Stimulated activated CD4-positive, alpha-beta T cell treated with anti-CD3 and anti-CD28 coated beads, Interleukin-1b, Interleukin-23, amount 100 ng/mL, for 48 hours (primary cell): ENCODE measurements around the gene OR2V1.
"Not testable (repeated sequence)": the region's sequence is repeated elsewhere in the genome, so short reads cannot be mapped to it uniquely, and the experiment has no call there.

Experiments
- DNase-seq: peaks from one replicate; pipeline ENCODE4 v3.0.0-alpha.2; 2020

OR2V1 gene, protein sequence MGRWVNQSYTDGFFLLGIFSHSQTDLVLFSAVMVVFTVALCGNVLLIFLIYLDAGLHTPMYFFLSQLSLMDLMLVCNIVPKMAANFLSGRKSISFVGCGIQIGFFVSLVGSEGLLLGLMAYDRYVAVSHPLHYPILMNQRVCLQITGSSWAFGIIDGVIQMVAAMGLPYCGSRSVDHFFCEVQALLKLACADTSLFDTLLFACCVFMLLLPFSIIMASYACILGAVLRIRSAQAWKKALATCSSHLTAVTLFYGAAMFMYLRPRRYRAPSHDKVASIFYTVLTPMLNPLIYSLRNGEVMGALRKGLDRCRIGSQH

DNA sequence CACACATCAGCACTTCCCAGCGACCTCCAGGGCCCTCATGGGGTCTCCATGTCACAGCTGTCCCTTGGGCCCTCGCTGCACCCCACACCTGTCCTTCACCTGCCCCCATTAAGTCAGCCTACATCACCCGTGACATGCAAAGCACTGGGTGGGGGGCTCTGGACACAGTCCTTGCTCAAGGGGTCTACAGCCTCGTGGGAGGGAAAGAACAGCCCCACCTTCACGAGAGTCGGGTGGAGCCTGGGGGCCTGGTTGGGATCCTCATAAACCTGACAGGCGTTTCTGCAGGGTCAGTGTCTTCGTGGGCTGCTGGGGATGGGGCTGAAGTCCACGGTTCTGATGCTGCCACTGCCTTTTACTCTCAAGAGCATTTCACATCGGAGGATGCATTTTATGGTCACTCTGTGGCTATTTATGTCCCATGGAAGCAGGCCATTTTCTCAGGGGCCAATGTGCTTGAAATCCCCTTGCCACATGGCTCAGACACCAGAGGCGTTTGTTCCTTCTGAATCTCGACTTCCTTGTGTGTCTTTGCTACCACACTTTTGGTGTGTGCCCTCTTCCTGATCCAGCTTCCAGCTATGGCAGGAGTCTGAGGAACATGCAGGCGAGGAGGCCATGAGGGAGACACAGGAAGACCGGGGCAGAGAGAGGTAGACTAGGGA, at the start of gene OR2V1:
OR2V1 (minus strand) TSS at position 338 of the 665 bp plus-strand sequence. CDS start 5,865 bp downstream, outside the sequence.
- no peak for DNase-seq

DNA sequence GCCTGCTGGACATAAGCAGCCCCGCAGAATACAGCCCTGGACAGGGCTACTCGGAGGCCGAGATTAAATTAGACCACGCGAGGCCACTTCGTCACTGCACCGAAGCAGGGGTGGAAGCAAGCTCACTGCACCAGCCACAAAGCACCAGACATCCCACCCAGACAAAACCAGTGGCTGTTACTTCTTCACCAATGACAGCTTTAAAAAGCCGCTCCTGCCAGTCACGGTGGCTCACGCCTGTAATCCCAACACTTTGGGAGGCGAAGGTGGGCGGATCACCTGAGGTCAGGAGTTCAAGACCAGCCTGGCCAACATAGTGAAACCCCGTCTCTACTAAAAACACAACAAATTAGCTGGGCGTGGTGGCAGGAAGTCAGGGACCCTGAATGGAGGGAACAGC, 46.6 kb upstream of the OR2V1 start:
- not testable (repeated sequence) for DNase-seq

DNA sequence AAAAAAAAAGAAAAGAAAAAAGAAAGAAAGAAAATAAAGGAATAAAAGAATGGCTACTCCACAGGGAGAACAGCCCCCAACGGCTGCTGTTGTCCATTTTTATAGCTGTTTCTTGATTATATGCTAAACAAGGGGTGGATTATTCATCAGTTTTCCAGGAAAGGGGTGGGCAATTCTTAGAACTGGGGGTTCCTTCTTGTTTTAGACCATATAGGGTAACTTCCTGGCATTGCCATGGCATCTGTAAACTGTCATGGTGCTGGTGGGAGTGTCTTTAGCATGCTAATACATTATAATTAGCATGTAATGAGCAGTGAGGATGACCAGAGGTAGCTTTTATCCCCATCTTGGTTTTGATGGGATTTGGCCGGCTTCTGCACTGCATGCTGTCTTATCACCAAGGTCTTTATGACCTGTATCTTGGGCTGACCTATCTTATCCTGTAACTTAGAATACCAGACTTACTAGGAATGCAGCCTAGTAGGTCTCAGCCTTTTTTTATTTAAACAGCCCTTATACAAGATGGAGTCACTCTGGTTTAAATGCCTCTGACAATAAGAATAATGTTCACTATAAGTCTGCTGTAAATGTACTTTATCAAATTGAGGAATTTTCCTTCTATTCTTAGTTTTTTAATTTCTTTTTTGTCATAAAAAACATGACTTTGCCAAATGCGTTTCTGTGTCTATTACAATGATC, 45.4 kb upstream of the OR2V1 start:
- DNase-seq = no peak

DNA sequence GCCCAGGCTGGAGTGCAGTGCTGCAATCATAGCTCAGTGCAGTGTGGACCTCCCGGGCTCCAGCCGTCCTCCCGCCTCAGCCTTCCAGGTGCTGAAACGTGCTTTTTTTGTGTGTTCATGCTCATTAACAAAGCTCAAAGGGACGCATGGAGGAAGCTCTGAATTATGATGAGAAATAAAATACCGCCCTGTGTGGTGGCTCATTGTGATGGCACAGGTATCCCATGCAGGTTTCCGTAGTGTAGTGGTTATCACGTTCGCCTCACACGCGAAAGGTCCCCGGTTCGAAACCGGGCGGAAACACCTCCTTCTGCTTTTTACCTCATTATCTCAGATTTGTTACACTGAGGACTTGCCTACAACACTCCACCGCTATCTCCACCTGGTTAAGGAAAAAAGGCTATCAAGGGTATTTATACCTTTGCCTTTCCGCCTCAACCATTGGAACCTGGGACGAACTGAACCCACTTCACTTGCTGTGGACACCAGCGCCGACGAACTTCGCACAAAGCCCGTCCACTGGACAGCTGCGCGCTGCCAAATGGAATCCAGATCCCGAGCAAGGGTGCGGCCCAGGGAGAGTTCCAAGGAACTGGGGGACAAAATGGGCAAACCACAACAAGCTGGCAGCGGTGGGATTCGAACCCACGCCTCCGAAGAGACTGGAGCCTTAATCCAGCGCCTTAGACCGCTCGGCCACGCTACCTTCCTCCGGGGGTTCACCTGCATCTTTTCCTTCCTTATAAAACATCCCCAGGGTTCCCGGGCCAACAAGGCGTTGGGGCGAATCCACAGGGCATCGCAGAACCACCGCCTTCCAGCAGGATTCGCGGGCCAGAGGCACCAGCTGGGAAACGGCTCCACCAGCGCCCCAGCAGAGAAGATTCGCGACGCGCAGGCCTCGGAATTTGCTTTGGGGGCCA, 42.7 kb upstream of the OR2V1 start:
- peak; percentile 86 for DNase-seq

DNA sequence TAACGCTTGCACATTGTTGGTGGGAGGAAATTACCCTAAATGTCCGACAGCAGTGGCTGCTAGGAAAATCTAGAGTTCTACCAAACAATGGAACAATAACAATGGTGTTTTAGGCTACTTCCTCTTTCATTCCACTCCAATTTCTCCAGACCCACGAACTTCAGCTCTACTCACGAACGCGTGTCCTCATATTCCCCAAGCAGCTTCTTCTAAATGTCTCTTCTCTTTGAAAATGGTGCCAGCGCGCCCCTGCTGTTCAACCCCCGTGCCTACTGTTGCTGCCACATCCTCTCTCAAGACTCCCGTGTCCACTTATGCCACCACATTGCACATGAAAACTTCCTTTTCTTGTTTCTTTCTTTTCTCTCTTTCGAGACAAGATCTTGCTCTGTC, 42.1 kb upstream of the OR2V1 start:
- DNase-seq = no peak

DNA sequence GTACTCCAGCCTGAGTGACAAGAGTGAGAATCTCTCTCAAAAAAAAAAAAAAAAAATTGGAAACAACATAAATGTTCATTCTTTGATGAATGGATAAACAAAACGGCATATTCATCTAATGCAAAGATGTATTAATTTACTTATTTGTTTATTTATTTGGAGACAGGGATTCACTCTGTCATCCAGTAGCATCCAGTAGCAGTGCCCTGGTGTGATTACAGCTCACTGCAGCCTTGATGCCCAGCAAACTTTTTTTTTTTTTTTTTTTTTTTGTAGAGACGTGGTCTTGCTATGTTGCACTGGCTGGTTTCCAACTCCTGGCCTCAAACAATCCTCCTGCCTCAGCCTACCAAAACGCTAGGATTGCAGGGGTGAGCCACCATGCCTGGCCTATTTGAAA, 40.8 kb upstream of the OR2V1 start:
- DNase-seq = no peak

DNA sequence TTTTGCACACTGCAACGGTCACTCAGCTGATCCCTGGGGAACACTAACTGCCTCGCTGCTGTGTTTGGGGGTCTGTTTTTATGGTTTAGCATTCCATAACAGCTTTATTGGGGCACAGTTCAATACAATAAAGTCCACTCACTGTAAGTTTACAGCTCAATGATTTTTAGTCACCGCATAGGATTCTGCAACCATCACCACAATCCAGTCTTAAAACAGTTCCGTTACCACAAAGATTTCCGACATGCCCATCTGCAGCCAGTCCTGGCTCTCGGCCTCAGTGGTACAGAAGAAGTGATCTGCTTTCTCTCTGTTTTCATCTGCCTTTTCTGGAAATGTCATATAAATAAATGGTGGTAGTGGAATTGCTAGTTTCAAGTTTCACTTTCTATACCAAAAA, 40.0 kb upstream of the OR2V1 start:
- DNase-seq = no peak

DNA sequence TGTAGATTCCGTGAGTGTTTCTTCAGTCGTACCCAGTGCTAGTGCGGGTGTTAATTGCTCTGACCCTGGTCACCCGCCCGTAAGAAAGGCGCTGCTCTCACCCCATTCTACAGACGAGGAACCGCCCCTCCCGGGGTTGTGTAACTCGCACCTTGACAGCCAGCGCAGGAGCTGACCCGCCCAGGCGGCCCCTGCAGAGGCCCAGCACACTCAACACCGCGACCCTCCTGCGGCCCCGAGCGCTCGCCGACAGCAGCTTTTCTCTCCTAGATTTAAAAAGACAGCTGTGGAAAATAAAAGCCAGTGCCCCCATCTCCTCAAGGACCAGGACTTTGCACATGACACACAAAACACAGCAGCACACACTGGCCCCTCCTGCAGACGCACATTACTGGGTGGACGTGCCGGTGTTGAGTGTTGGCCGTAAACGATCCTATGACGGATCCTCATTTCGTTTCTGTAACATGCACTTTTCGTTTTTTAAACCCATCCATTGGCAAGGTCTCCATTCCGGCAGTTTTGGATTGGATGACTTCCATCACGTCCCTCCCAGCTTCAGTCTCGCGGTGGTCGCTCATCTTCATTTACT, 39.4 kb upstream of the OR2V1 start:
- DNase-seq = no peak

DNA sequence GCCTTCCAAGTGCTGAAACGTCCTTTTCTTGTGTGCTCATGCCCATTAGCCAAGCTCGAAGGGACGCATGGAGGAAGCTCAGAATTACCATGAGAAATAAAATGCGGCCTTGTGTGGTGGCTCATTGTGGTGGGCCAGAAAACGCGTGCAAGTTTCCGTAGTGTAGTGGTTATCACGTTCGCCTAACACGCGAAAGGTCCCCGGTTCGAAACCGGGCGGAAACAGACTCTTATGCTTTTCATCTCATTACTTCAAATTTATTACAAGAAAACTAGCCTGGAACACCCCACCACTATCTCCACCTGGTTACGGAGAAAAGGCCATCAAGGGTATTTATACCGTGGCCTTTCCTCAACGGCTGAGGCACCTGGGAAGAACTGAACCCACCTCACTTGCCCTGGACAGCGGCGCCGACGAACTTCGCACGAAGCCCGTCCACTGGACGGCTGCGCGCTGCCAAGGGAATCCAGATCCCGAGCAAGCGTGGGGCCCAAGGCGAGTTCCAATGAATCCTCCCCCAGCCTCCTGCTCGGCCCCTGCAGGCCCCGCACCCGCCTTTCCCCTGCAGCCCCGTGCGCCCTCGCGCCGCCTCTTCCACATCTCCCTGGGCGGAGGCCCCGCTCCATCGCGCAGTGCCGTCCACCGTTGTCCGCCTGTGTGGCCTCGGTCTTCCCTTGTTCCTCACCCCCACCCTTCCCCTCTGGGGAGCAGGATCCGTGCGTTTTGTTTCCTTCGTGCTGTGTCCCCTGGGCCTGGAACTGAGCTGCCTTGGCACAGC, 38.7 kb upstream of the OR2V1 start:
- DNase-seq = peak; percentile 91

DNA sequence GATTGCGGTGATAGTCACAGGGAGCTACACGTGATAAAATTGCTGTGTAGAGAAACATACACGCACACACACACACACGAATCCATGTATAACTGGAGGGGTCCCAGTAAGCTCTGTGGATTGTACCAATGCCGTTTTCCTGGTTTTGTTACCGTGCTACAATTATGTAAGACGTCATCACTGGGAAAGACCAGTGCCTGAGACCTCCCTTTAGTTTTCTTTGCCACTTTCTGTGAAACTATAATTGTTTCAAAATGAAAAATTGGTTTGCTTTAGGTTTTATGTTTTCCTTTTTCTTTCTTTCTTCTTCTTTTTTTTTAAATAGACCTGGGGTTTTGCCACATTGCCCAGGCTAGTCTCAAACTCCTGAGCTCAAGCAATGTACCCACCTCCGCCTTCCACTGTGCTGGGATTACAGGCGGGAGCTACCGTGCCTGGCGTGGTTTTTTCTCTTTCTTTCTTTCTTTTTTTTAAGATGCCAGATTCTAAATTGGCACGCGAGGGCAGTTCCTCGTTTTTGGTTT, 37.7 kb upstream of the OR2V1 start:
- no peak for DNase-seq

DNA sequence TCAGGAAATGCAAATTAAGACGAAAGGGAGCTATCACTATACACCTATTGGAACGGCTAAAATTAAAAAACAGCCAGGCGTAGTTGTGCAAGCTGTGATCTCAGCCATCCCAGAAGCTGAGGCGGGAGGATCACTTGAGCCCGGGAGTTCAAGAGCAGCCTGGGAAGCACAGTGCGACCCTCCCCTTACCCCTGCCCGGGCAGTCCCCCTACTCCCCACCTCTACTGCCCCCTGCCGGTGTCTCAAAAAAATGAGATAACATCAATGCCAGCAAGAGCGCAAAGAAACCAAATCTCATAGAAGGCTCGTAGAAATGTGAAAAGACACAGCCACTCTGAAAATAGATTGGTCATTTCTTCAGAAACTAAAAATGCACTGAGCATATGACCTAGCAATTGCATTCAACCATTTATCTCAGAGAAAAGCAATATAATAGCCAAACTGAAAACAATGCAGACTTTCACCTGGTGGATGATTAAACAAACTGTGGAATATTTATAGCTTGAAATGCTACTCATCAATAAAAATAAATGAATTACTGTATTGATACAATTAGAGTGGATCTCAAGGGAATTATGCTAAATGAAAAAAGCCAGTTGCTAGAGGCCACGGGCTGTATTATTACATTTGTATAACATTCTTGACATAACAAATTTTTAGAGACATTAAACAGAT, 37.0 kb upstream of the OR2V1 start:
- no peak for DNase-seq

DNA sequence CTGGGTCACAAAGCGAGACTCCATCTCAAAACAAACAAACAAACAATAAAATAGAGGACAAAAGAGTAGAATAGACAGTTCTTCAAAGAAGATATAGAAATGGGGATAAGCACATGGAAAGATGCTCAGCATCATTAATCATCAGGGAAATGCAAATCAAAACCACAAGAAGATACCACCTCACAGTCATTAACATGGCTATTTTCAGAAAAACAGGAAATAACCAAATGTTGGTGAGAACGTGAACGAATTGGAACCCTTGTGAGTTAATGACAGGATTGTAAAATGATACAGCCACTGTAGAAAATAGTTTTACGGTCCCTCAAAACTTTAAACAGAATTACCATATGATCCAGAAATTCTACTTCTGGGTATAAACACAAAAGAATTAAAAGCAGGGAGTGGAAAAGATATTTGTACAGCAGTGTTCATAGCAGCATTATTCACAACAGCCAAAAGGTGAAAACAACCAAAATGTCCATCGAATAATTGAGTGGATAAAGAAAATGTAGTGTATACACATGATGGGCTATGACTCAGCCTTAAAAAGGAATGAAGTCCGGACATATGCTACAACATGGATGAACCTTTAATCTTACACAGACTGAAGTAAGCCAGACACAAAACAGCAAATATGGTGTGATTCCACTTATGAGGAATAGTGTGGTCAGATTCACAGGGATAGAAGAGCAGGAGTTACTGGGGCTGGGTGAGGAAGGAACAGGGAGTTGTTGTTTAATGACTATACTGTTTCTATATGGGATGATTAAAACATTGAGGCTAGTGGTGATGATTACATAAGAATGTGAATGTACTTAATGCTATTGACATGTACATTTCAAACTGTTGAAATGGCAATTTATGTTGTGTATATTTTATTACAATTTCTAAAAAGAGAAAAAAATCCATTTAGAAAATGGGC, 36.1 kb upstream of the OR2V1 start:
- DNase-seq = no peak

DNA sequence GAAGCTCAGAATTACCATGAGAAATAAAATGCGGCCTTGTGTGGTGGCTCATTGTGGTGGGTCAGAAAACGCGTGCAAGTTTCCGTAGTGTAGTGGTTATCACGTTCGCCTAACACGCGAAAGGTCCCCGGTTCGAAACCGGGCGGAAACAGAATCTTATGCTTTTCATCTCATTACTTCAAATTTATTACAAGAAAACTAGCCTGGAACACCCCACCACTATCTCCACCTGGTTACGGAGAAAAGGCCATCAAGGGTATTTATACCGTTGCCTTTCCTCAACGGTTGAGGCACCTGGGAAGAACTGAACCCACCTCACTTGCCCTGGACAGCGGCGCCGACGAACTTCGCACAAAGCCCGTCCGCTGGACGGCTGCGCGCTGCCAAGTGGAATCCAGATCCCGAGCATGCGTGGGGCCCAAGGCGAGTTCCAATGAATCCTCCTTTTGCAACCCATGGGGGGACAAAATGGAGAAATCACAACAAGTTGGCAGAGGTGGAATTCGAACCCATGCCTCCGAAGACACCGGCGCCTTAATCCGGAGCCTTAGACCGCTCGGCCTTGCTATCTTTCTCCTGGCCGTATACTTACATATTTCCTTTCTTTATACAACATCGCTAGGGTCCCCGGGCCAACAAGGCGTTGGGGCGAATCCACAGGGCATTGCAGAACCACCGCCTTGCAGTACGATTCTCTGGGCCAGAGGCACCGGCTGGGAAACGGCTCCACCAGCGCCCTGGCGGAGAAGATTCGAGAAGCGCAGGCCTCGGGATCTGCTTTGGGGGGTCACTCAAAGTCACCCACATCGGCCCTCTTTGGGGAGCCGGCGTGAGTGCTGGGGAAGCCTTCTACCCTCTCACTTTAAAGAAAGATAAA, 33.3 kb upstream of the OR2V1 start:
- DNase-seq = peak; percentile 62

DNA sequence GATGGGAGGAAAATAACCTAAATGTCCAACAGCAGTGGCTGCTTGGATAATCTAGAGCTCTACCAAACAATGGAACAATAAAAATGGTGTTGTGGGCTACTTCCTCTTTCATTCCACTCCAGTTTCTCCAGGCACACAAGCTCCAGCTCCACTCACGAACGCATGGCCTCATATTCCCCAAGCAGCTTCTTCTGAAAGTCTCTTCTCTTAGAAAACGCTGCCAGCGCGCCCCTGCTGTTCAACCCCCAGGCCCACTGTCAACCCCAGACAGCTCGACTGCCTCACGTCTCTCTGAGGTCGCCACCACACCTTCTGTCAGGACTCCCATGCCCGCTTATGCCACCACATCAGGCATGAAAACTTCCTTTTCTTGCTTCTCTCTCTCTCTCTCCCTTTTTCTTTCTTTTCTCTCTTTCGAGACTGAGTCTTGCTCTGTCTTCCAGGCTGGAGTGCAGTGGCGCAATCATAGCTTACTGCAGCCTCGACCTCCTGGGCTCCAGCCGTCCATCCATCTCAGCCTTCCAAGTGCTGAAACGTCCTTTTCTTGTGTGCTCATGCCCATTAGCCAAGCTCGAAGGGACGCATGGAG, 32.6 kb upstream of the OR2V1 start:
- DNase-seq = no peak

DNA sequence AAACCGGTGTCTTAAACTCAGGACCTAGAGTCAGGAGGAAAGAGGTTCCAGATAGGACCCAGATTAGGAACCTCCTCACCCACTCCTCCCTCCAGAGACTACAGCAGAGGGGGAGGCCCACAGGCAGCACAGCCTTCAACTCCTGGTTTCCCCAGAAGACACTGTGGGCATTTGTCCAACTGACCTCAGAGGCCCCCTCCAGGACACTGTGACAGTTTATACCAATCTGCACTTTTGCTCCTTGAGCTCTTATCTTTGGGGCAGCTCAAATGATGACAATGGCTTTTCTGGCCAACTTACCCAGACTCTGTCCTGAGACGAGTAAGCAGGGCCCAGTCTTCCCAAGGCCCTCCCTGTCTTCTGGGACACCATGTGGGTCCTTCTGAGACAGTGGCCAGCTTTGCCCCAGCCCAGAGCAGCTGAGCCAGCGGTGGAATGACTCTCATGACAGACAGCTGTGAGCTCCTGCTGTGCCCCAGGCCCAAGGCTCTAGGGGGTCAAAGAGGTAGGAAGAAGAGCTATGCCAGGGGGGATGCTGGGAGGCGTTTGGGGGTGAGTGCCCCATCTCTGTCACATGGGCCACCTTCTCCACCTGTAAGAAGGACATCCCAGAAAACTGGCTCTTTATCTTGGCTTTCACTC, 30.7 kb upstream of the OR2V1 start:
- no peak for DNase-seq

DNA sequence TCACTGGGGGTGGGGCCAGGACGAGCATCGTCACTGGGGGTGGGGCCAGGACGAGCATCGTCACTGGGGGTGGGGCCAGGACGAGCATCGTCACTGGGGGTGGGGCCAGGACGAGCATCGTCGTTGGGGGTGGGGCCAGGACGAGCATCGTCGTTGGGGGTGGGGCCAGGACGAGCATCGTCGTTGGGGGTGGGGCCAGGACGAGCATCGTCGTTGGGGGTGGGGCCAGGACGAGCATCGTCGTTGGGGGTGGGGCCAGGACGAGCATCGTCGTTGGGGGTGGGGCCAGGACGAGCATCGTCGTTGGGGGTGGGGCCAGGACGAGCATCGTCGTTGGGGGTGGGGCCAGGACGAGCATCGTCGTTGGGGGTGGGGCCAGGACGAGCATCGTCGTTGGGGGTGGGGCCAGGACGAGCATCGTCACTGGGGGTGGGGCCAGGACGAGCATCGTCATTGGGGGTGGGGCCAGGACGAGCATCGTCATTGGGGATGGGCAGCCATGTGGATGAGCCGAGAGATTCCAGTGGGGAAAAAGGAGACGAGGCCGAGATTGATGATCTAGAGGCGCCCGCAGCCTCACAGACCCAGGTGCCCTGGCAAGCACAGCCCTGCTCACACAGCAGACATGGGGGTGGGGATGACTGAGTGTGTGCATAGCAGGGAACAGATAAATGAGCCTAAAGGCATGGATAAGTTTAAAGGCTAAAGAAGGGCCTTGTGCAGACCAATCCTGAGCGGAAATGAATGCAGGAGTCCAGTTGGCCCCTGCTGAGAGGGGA, 30.0 kb upstream of the OR2V1 start:
- peak; percentile 52 for DNase-seq
